ENCODE results near the gene NOC4L.

DNA sequence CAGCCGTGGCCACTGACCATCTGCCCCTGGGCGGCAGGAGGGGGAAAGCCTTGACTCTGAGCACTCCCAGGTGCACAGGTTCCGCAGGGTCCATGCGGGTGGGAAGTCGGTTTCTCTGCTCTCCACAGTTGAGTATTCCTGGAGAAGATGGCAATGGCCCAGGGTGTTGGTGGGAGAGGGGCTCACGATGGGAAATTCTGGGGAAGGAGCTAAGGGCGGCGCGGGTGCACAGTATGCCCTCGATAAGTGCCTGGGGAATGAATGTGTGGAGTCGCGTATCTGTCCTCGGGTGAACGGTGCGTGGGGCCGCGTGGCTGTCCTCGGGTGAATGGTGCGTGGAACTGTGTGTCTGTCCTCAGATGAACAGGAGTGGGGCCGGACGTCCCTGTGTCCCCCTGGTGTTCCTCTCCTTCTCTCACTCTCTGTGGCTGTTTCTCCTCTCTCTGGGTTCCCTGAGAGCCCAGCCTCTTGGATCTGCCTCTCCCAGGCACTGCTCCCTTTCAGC is 38.0 kb downstream of the NOC4L start:
- TF ChIP-seq CTCF (IDR thresholded peaks at IDR 0.05; ENCODE audit: insufficient read depth, low read depth, low read length) (no peak), EZH2 (IDR thresholded peaks at IDR 0.05; ENCODE audit: insufficient read depth, low read length) (no peak)
